IMR-90 (cell line): ENCODE data around the gene ABCA2. TPM values are rescaled to one million over a fixed set of nuclear protein-coding genes. Genes with fewer than 3 reads are reported as not detected.
A peak's percentile ranks its signal among the peaks of the same experiment; 100 is the strongest.

Experiments used
- ATAC-seq: fragments of 200-7000 bp; cut with Tn5 transposase; 2 replicates; pipeline ENCODE4 v1.9.1; 2020; ENCODE audit warnings: low read depth, mild to moderate bottlenecking, moderate library complexity
- BruUV-seq: library from RNA; stranded (reverse); fragments of 400-500 nt; replicated peaks from 2 replicates; lab custom pipeline; 2021; lab: Mats Ljungman, UMichigan
- CTCF ChIA-PET: fragments of 300-600 bp; formaldehyde crosslinking; extraction: SDS; loops from one replicate; lab custom pipeline; 2021; ENCODE audit warnings: antibody characterized with exemption; lab: Yijun Ruan, JAX
- POLR2A ChIA-PET: fragments of 300-600 bp; sonication (Branson Sonifier 250); formaldehyde crosslinking; loops from one replicate; lab custom pipeline; 2022; ENCODE audit warnings: antibody characterized with exemption; ENCODE audit not compliant: unreplicated experiment; lab: Charles Lee
- DNase-seq: peaks from one replicate; pipeline ENCODE4 v3.0.0; 2013
- H2AFZ ChIP-seq: replicated peaks from 2 replicates; pipeline ENCODE3; 2013; ENCODE audit warnings: low read length, mild to moderate bottlenecking; ENCODE audit not compliant: poor library complexity
- H2AK5ac ChIP-seq: 2 replicates; pipeline ENCODE4 v1.6.1; 2013; ENCODE audit warnings: low read depth, low read length, inconsistent platforms
- H2AK9ac ChIP-seq: replicated peaks from 2 replicates; pipeline ENCODE3; 2013; ENCODE audit warnings: mild to moderate bottlenecking, low read depth, low read length, moderate library complexity; ENCODE audit not compliant: poor library complexity
- H2BK120ac ChIP-seq: 2 replicates; pipeline ENCODE4 v1.6.1; 2013; ENCODE audit warnings: low read depth, low read length, inconsistent platforms
- H2BK15ac ChIP-seq: 3 replicates; pipeline ENCODE4 v1.6.1; 2013; ENCODE audit warnings: low read depth, low read length, inconsistent platforms
- H2BK20ac ChIP-seq: 2 replicates; pipeline ENCODE4 v1.6.1; 2013; ENCODE audit warnings: low read depth, mild to moderate bottlenecking, inconsistent platforms, low read length, moderate library complexity
- H2BK5ac ChIP-seq: 2 replicates; pipeline ENCODE4 v1.6.1; 2013; ENCODE audit warnings: mild to moderate bottlenecking, low read depth, low read length, inconsistent platforms; ENCODE audit not compliant: poor library complexity, severe bottlenecking
- H3K14ac ChIP-seq: replicated peaks from 2 replicates; pipeline ENCODE4 v1.6.1; 2013; ENCODE audit warnings: low read depth, low read length, inconsistent platforms
- H3K18ac ChIP-seq: 2 replicates; pipeline ENCODE4 v1.6.1; 2013; ENCODE audit warnings: low read depth, low read length, control low read depth
- H3K23ac ChIP-seq: 2 replicates; pipeline ENCODE4 v1.6.1; 2013; ENCODE audit warnings: low read depth, low read length, inconsistent platforms
- H3K27ac ChIP-seq: 2 replicates; pipeline ENCODE4 v1.5.1; 2013; ENCODE audit warnings: mild to moderate bottlenecking, control low read depth, low read length; ENCODE audit not compliant: insufficient read depth
- H3K27me3 ChIP-seq: 2 replicates; pipeline ENCODE4 v1.6.1; 2013; ENCODE audit warnings: low read length; ENCODE audit not compliant: control insufficient read depth, insufficient read depth
- H3K36me3 ChIP-seq: 2 replicates; pipeline ENCODE4 v1.6.1; 2013; ENCODE audit warnings: low read length, mixed read lengths; ENCODE audit not compliant: control insufficient read depth, insufficient read depth
- H3K4ac ChIP-seq: 2 replicates; pipeline ENCODE4 v1.6.1; 2013; ENCODE audit warnings: low read depth, low read length, inconsistent platforms
- H3K4me1 ChIP-seq: 2 replicates; pipeline ENCODE4 v1.6.1; 2013; ENCODE audit warnings: low read length, mixed read lengths; ENCODE audit not compliant: control insufficient read depth, insufficient read depth
- H3K4me2 ChIP-seq: 2 replicates; pipeline ENCODE4 v1.6.1; 2013; ENCODE audit warnings: low read depth, mild to moderate bottlenecking, control low read depth, low read length, moderate library complexity
- H3K4me3 ChIP-seq: 2 replicates; pipeline ENCODE4 v1.5.1; 2013; ENCODE audit warnings: low read depth, mild to moderate bottlenecking, control low read depth, low read length, moderate library complexity; ENCODE audit not compliant: insufficient read depth
- H3K56ac ChIP-seq: 2 replicates; pipeline ENCODE4 v1.6.1; 2013; ENCODE audit warnings: low read length, inconsistent platforms; ENCODE audit not compliant: insufficient read depth; ENCODE audit errors: extremely low read depth
- H3K79me1 ChIP-seq, 2 experiments: 2 replicates each; pipeline ENCODE4 v1.6.1; 2013; ENCODE audit warnings: low read length in 2 of 2, inconsistent platforms in 1 of 2, low read depth in 1 of 2
- H3K9ac ChIP-seq: 2 replicates; pipeline ENCODE4 v1.6.1; 2013; ENCODE audit warnings: low read depth, low read length, control low read depth
- H3K9me1 ChIP-seq: 2 replicates; pipeline ENCODE4 v1.6.1; 2013; ENCODE audit warnings: low read length, inconsistent platforms; ENCODE audit not compliant: insufficient read depth
- H3K9me3 ChIP-seq: 2 replicates; pipeline ENCODE4 v1.6.1; 2013; ENCODE audit warnings: low read length; ENCODE audit not compliant: control insufficient read depth, insufficient read depth
- H4K20me1 ChIP-seq: 2 replicates; pipeline ENCODE4 v1.6.1; 2013; ENCODE audit warnings: low read length, inconsistent platforms; ENCODE audit not compliant: insufficient read depth
- H4K5ac ChIP-seq: 2 replicates; pipeline ENCODE4 v1.6.1; 2013; ENCODE audit warnings: mild to moderate bottlenecking, low read depth, low read length, control low read depth
- H4K8ac ChIP-seq, 2 experiments: 2 replicates each; pipeline ENCODE4 v1.6.1; 2013; ENCODE audit warnings: low read depth in 2 of 2, low read length in 2 of 2, control low read depth in 1 of 2, inconsistent platforms in 1 of 2
- H4K91ac ChIP-seq: 2 replicates; pipeline ENCODE4 v1.6.1; 2013; ENCODE audit warnings: low read depth, low read length, inconsistent platforms; ENCODE audit not compliant: insufficient read depth
- POLR2A ChIP-seq: IDR thresholded peaks from 2 replicates; pipeline ENCODE4 v1.6.1; 2012; ENCODE audit warnings: mild to moderate bottlenecking, low read depth, low read length
- WGBS, 2 experiments: methylation state at CpG; one replicate each; pipeline versions ENCODE4 v1.1.5 to v1.1.7; 2013; ENCODE audit warnings: missing lambda C conversion rate in 2 of 2; ENCODE audit not compliant: insufficient read length in 1 of 2; ENCODE audit errors: extremely low coverage in 2 of 2; 5-methylcytosine and 5-hydroxymethylcytosine counted together
- dilution Hi-C: fragments of 300-500 bp; cut with HindIII; formaldehyde crosslinking; loops from one replicate; pipeline ENCODE4 v1.14.3; 2018; ENCODE audit warnings: low sequenced_read_pairs; ENCODE audit not compliant: unreplicated experiment
- in situ Hi-C: fragments of 300-500 bp; cut with MboI; formaldehyde crosslinking; loops from 3 replicates; pipeline ENCODE4 v1.14.3; 2019; ENCODE audit warnings: low sequenced_read_pairs, inconsistent platforms, mixed read lengths
- intact Hi-C: fragments of 100-400 bp; cut with micrococcal nuclease; formaldehyde crosslinking; loops from 2 replicates; pipeline ENCODE4 v1.10.0; 2022
- polyA plus RNA-seq, 3 experiments: library from polyadenylated mRNA; depleted of rRNA; stranded (reverse); fragments of >200 nt; gene quantifications; 2 replicates each; pipeline ENCODE4 v1.2.3, GENCODE V29; 2012; ENCODE audit warnings: low replicate concordance in 1 of 3
- total RNA-seq: library from RNA; depleted of rRNA; stranded (reverse); fragments of >200 nt; gene quantifications from 2 replicates; pipeline ENCODE4 v1.2.3, GENCODE V29; 2012

ABCA2 gene
- total and polyA plus RNA-seq, 2 of the 4 experiments (the other 2 are of a cell fraction), result 3.8 to 46.0 TPM

DNA sequence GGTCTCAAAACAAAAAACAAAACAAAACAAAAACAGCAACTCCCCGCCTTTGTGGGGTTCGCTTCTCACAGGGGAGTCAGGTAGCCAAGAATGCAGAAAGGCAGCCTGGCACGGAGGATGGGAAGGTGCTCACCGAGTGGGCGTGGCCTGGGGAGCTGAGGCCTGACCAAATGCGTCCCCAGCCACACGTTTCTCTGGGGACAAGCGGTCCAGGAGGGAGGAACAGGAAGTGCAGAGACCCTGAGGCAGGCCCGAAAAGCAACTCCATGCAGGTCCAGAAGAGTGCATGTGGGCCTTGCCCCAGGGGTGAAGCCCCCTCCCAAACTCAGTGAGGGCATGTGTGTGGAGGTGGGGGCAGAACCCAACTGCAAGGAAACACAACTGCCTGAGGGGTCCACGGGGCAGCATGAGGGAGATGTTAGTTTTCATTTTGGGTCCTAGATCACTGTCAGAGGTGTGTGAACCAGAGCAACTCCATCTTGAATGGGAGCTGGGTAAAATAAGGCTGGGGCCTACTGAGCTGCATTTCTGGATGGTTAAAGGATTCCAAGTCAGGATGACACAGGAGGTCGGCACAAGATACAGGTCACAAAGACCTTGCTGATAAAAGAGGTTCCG is 46.7 kb upstream of the ABCA2 start:
- H3K18ac ChIP-seq, result no peak overlapping the region

More for the DNA sequence above, 46.7 kb upstream of the ABCA2 start:
- Histone ChIP-seq H3K27me3 (no peaks in the 10 kb centered on the region), H2BK15ac (no peak overlapping the region), H2AK9ac (peak overlapping the region; percentile 42), H3K4ac (no peak overlapping the region), H4K20me1 (peaks cover 10% of the 10 kb centered on the region), H4K91ac (no peak overlapping the region), H2BK5ac (no peak overlapping the region), H2AK5ac (peak overlapping the region; percentile 8; the same call in 1 of the 2 replicates), H3K9me1 (no peaks in the 10 kb centered on the region), H4K8ac (no peak overlapping the region), H3K79me1 (peaks cover 8 to 21% of the 10 kb centered on the region in 2 experiments; a peak in 3 of 4 replicates), H2BK20ac (no peak overlapping the region), H2BK120ac (no peak overlapping the region), H3K9ac (no peak overlapping the region), H4K5ac (no peak overlapping the region), H3K4me3 (no peak overlapping the region), H3K36me3 (peaks cover 13% of the 10 kb centered on the region; the same call in 1 of the 2 replicates), H3K27ac (no peak overlapping the region), H3K14ac (no peak overlapping the region), H3K56ac (no peak overlapping the region), H3K4me1 (no peaks in the 10 kb centered on the region; the same call in 1 of the 2 replicates), H3K9me3 (no peaks in the 10 kb centered on the region), H2AFZ (no peak overlapping the region), H3K4me2 (no peak overlapping the region), H3K23ac (no peak overlapping the region)
- no TSS peak for BruUV-seq
- dilution Hi-C loops (no loop called here), intact Hi-C loops (no loop called here), in situ Hi-C loops (no loop called here)
- POLR2A ChIA-PET, result no interaction called here
- no peak for TF ChIP-seq POLR2A
- 85% methylated on average over 6 of the region's 12 CpGs; no CpG with 5 or more reads in 1 of the 2 experiments for WGBS, 2 experiments
- ATAC-seq (no peak), DNase-seq (no peak)
- CTCF ChIA-PET, result no interaction called here
